Spleen (tissue), 11 donors: ENCODE measurements around the gene LRRC8D. TPM values are rescaled to one million over a fixed set of nuclear protein-coding genes. Genes with fewer than 3 reads are reported as not detected.

Source experiments
- DNase-seq: peaks from one replicate; pipeline ENCODE4 v3.0.0-alpha.2; 2020
- H3K27ac ChIP-seq, 8 donors: fragments of 200-600 bp; sonication (generic) in 7 of 8; 1 replicate in 4 of 8; 2 replicates in 4 of 8; pipeline versions ENCODE4 v1.5.0 to v1.8.0; 2016 to 2021; ENCODE audit warnings: inconsistent platforms in 4 of 8, mild to moderate bottlenecking in 4 of 8, moderate library complexity in 1 of 8
- H3K27me3 ChIP-seq, 7 donors: fragments of 200-600 bp; sonication (generic) in 6 of 7; replicated peaks in 1 of 7; 1 replicate in 4 of 7; 2 replicates in 3 of 7; pipeline versions ENCODE4 v1.5.0 to v1.8.0; 2016 to 2021; ENCODE audit warnings: inconsistent platforms in 3 of 7, mild to moderate bottlenecking in 1 of 7
- H3K36me3 ChIP-seq, 6 donors: fragments of 200-600 bp; sonication (generic) in 5 of 6; 1 replicate in 4 of 6; 2 replicates in 2 of 6; pipeline versions ENCODE4 v1.5.0 to v1.8.0; 2016 to 2021; ENCODE audit warnings: inconsistent platforms in 2 of 6
- H3K4me1 ChIP-seq, 6 donors: fragments of 200-600 bp; sonication (generic) in 5 of 6; 1 replicate in 3 of 6; 2 replicates in 3 of 6; pipeline versions ENCODE4 v1.5.0 to v1.8.0; 2016 to 2021; ENCODE audit warnings: inconsistent platforms in 3 of 6
- H3K4me3 ChIP-seq, 8 donors: fragments of 200-600 bp; sonication (generic) in 7 of 8; 1 replicate in 4 of 8; 2 replicates in 4 of 8; pipeline versions ENCODE4 v1.5.0 to v1.8.0; 2016 to 2021; ENCODE audit warnings: inconsistent platforms in 4 of 8, mild to moderate bottlenecking in 4 of 8, moderate library complexity in 2 of 8
- H3K9me3 ChIP-seq, 8 donors: fragments of 200-600 bp; sonication (generic) in 7 of 8; 1 replicate in 4 of 8; 2 replicates in 4 of 8; pipeline versions ENCODE4 v1.5.0 to v1.8.0; 2016 to 2021; ENCODE audit warnings: inconsistent platforms in 4 of 8
- CTCF ChIP-seq, 11 experiments: fragments of 200-600 bp in 7 of 11; fragments of 450-650 bp in 4 of 11; sonication (generic) in 4 of 11; IDR thresholded peaks in 8 of 11; conservative IDR thresholded peaks in 3 of 11; 1 replicate in 7 of 11; 2 replicates in 4 of 11; pipeline versions ENCODE4 v1.4.0 to v1.8.0; 2016 to 2021; ENCODE audit warnings: antibody characterized with exemption in 11 of 11, inconsistent platforms in 4 of 11, mild to moderate bottlenecking in 1 of 11
- POLR2A ChIP-seq, 3 donors: fragments of 450-650 bp; IDR thresholded peaks; one replicate each; pipeline ENCODE4 v1.5.1; 2017; ENCODE audit warnings: antibody characterized with exemption in 3 of 3, mild to moderate bottlenecking in 1 of 3
- POLR2AphosphoS5 ChIP-seq, 3 donors: sonication (generic); formaldehyde crosslinking; IDR thresholded peaks; one replicate each; pipeline ENCODE4 v1.5.1; 2017; ENCODE audit warnings: antibody characterized with exemption in 3 of 3
- WGBS, 5 donors: extraction: QIAGEN DNeasy Blood & Tissue Kit in 3 of 5; methylation state at CpG; one replicate each; pipeline versions ENCODE4 v1.1.5 to v1.1.7; 2013 to 2018; 5-methylcytosine and 5-hydroxymethylcytosine counted together
- intact Hi-C: fragments of 100-400 bp; cut with DNase I; formaldehyde crosslinking; loops from one replicate; pipeline ENCODE4 v1.15.0; 2023; ENCODE audit warnings: low total_unique reads
- polyA plus RNA-seq, 3 donors: library from polyadenylated mRNA; stranded (reverse); fragments of 200-250 nt; gene quantifications; one replicate each; pipeline ENCODE4 v1.2.1, GENCODE V29; 2013
- total RNA-seq, 7 donors: library from RNA; depleted of rRNA in 3 of 7; stranded (reverse); fragments of >200 nt in 3 of 7; fragmentation: NEBNext Ultra II Directional in 4 of 7; extraction: Animal tissue kit (Norgen Biotek cat#: 25700) in 4 of 7; gene quantifications; one replicate each; pipeline versions ENCODE4 v1.1.0 to v1.2.1, GENCODE V29; 2016 to 2021
- donor health status: healthy with polysubstance abuse.
- donor health status: DM: no; HTN: no; CAD: no; lungs with moderate emphysema.
- donor health status: DM: no; HTN: no; CAD: no.
- donor health status: Bipolar disorder and iron deficiency.
- donor health status: healthy.
- donor health status: DM: no; HTN: no; CAD: no.
- donor health status: DM: yes; HTN: yes; CAD: no.

Gene LRRC8D
- total and polyA plus RNA-seq, 10 donors = 12.8 to 42.0 (median 34.5) TPM

- Histone ChIP-seq H3K4me1 (peaks cover 0 to 23% (median 2%) of the 10 kb centered on the region in 6 donors), H3K27me3 (no peaks in the 10 kb centered on the region), H3K36me3 (peaks cover 0 to 19% (median 0%) of the 10 kb centered on the region in 6 donors), H3K9me3 (no peaks in the 10 kb centered on the region), H3K4me3 (no peak overlapping the region), H3K27ac (peak overlapping the region in 5 of 8 donors; percentile 22 to 75 (median 57))
- intact Hi-C loops = no loop called here
- TF ChIP-seq POLR2AphosphoS5 (IDR thresholded peaks at IDR 0.05) = no peak
- TF ChIP-seq CTCF (IDR thresholded peaks at IDR 0.05 in 8 of 11, conservative IDR thresholded peaks at IDR 0.05 in 3 of 11) = no peak
- TF ChIP-seq POLR2A (IDR thresholded peaks at IDR 0.05) = no peak
- no peak for DNase-seq
- WGBS, 5 donors = 80 to 92% (median 84%) methylated on average over 8 of the region's 8 CpGs
Measured at GRCh38 chr1:89942825-89943658, 122.2 kb downstream of the LRRC8D start.

GRCh38 chr1:89943846-89944781, 123.3 kb downstream of the LRRC8D start:
- H3K27me3 ChIP-seq = no peaks in the 10 kb centered on the region
- peak overlapping the region in 2 of 8 donors; percentile 57 to 65 for H3K27ac ChIP-seq
- intact Hi-C loops = no loop called here
- H3K36me3 ChIP-seq = peaks cover 0 to 9% (median 0%) of the 10 kb centered on the region in 6 donors
- peaks cover 0 to 23% (median 1%) of the 10 kb centered on the region in 6 donors for H3K4me1 ChIP-seq
- 88 to 94% (median 93%) methylated on average over 5 of the region's 5 CpGs for WGBS, 5 donors
- H3K9me3 ChIP-seq = no peaks in the 10 kb centered on the region
- no peak for DNase-seq
- no peak overlapping the region for H3K4me3 ChIP-seq
- no peak for TF ChIP-seq CTCF (IDR thresholded peaks at IDR 0.05 in 8 of 11, conservative IDR thresholded peaks at IDR 0.05 in 3 of 11)
- TF ChIP-seq POLR2AphosphoS5 (IDR thresholded peaks at IDR 0.05) = no peak
- no peak for TF ChIP-seq POLR2A (IDR thresholded peaks at IDR 0.05)

- no peak overlapping the region for H3K4me3 ChIP-seq
- H3K4me1 ChIP-seq = peaks cover 0 to 17% (median 0%) of the 10 kb centered on the region in 6 donors
- intact Hi-C loops = no loop called here
- H3K36me3 ChIP-seq = no peaks in the 10 kb centered on the region
- DNase-seq = no peak
- 78 to 87% (median 80%) methylated on average over 5 of the region's 5 CpGs for WGBS, 5 donors
- H3K27ac ChIP-seq = no peak overlapping the region
- H3K9me3 ChIP-seq = no peaks in the 10 kb centered on the region
- TF ChIP-seq POLR2A (IDR thresholded peaks at IDR 0.05) = no peak
- no peak for TF ChIP-seq POLR2AphosphoS5 (IDR thresholded peaks at IDR 0.05)
- TF ChIP-seq CTCF (IDR thresholded peaks at IDR 0.05 in 8 of 11, conservative IDR thresholded peaks at IDR 0.05 in 3 of 11) = no peak
- no peaks in the 10 kb centered on the region for H3K27me3 ChIP-seq
Measured at GRCh38 chr1:89945852-89946476, 125.1 kb downstream of the LRRC8D start.
